ENCODE data around the gene SLCO3A1. TPM values are rescaled to one million over a fixed set of nuclear protein-coding genes. Genes with fewer than 3 reads are reported as not detected.
A peak's percentile ranks its signal among the peaks of the same experiment; 100 is the strongest.

The SLCO3A1 gene
- total RNA-seq, 1 donor from 2014 or later, result 6.3 TPM

GRCh38 chr15:91941871-91942658, 88.6 kb downstream of the SLCO3A1 start:
- no peak overlapping the region for H3K27ac Mint-ChIP-seq (ENCODE audit: unreplicated experiment)
- no peaks in the 10 kb centered on the region for H3K9me3 Mint-ChIP-seq
- H3K27me3 Mint-ChIP-seq (ENCODE audit: low read depth), result peaks cover 17% of the 10 kb centered on the region
- peaks cover 58% of the 10 kb centered on the region for H3K4me1 Mint-ChIP-seq
- DNase-seq (ENCODE audit: low read depth, low spot score), result no peak
- H3K4me3 Mint-ChIP-seq, result no peak overlapping the region
- no peaks in the 10 kb centered on the region for H3K36me3 Mint-ChIP-seq (ENCODE audit: low read depth)
- peak; percentile 59 for TF ChIP-seq CTCF (conservative IDR thresholded peaks at IDR 0.05)

GRCh38 chr15:91942720-91943394, 89.3 kb downstream of the SLCO3A1 start:
- no peak for DNase-seq (ENCODE audit: low read depth, low spot score)
- H3K4me3 Mint-ChIP-seq, result peak overlapping the region; percentile 14
- peaks cover 65% of the 10 kb centered on the region for H3K4me1 Mint-ChIP-seq
- H3K36me3 Mint-ChIP-seq (ENCODE audit: low read depth), result no peaks in the 10 kb centered on the region
- H3K27ac Mint-ChIP-seq (ENCODE audit: unreplicated experiment), result no peak overlapping the region
- H3K27me3 Mint-ChIP-seq (ENCODE audit: low read depth), result peaks cover 17% of the 10 kb centered on the region
- no peaks in the 10 kb centered on the region for H3K9me3 Mint-ChIP-seq
- no peak for TF ChIP-seq CTCF (conservative IDR thresholded peaks at IDR 0.05)

GRCh38 chr15:91944331-91944730, 90.8 kb downstream of the SLCO3A1 start:
- H3K4me1 Mint-ChIP-seq, result peaks cover 71% of the 10 kb centered on the region
- TF ChIP-seq CTCF (conservative IDR thresholded peaks at IDR 0.05), result no peak

GRCh38 chr15:91945385-91945784, 91.9 kb downstream of the SLCO3A1 start:
- H3K27ac Mint-ChIP-seq (ENCODE audit: unreplicated experiment), result peak overlapping the region; percentile 52
- H3K27me3 Mint-ChIP-seq (ENCODE audit: low read depth), result peaks cover 17% of the 10 kb centered on the region
- H3K4me3 Mint-ChIP-seq, result no peak overlapping the region
- H3K9me3 Mint-ChIP-seq, result no peaks in the 10 kb centered on the region
- TF ChIP-seq CTCF (conservative IDR thresholded peaks at IDR 0.05), result no peak
- DNase-seq (ENCODE audit: low read depth, low spot score), result no peak
- H3K36me3 Mint-ChIP-seq (ENCODE audit: low read depth), result no peaks in the 10 kb centered on the region
- H3K4me1 Mint-ChIP-seq, result peaks cover 75% of the 10 kb centered on the region

More at GRCh38 chr15:91944331-91944730, 90.8 kb downstream of the SLCO3A1 start:
- Mint-ChIP-seq H3K9me3 (no peaks in the 10 kb centered on the region), H3K27me3 (ENCODE audit: low read depth) (peaks cover 20% of the 10 kb centered on the region), H3K36me3 (ENCODE audit: low read depth) (no peaks in the 10 kb centered on the region), H3K4me3 (no peak overlapping the region), H3K27ac (ENCODE audit: unreplicated experiment) (no peak overlapping the region)
- no peak for DNase-seq (ENCODE audit: low read depth, low spot score)

- Mint-ChIP-seq H3K4me1 (peaks cover 68% of the 10 kb centered on the region), H3K27me3 (ENCODE audit: low read depth) (peaks cover 15% of the 10 kb centered on the region), H3K27ac (ENCODE audit: unreplicated experiment) (no peak overlapping the region)
Observed at GRCh38 chr15:91946075-91946474, 92.6 kb downstream of the SLCO3A1 start.

More at GRCh38 chr15:91946075-91946474, 92.6 kb downstream of the SLCO3A1 start:
- H3K36me3 Mint-ChIP-seq (ENCODE audit: low read depth), result no peaks in the 10 kb centered on the region
- TF ChIP-seq CTCF (conservative IDR thresholded peaks at IDR 0.05), result no peak
- no peak overlapping the region for H3K4me3 Mint-ChIP-seq
- no peak for DNase-seq (ENCODE audit: low read depth, low spot score)
- no peaks in the 10 kb centered on the region for H3K9me3 Mint-ChIP-seq
